22Rv1 (cell line): ENCODE measurements around the gene C20orf173.
A peak's percentile ranks its signal among the peaks of the same experiment; 100 is the strongest.

Source experiments
- ZFX ChIP-seq: fragments of 450-650 bp; IDR thresholded peaks from 2 replicates; pipeline ENCODE4 v1.6.1; 2017; ENCODE audit warnings: antibody characterized with exemption, borderline replicate concordance
- TF ChIP-seq, protein P1 (sequence below): fragments of 450-650 bp; IDR thresholded peaks from 2 replicates; pipeline ENCODE4 v1.5.1; 2017; ENCODE audit warnings: mild to moderate bottlenecking

DNA sequence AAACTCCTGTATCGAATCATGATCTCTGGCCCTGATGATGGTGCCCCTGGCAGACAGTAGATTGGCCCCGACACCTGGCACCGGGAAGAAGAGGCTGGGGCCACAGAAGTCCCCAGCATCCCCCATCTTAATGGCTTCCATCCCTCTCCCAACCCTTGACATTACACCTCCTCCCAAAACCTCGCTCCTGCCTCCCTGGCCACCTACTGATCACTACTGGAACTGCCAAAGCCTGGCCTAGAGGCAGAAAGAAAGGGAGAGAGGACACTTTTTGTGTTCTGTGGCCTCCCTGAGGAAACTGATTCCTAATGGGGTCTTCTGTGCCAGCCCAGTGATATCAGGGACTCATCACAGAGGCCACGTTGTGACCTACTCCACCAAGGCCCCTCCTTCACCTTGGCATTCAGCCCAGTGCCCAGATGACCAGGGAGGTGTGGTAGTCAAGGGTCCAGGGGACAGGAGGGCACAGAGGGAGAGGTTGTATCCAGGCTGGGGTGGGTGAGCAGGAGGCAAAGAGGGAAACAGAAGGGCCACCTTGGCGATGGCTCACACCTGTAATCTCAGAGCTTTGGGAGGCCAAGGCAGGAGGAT lies 6.1 kb downstream of the C20orf173 start:
- TF ChIP-seq, protein P1, sequence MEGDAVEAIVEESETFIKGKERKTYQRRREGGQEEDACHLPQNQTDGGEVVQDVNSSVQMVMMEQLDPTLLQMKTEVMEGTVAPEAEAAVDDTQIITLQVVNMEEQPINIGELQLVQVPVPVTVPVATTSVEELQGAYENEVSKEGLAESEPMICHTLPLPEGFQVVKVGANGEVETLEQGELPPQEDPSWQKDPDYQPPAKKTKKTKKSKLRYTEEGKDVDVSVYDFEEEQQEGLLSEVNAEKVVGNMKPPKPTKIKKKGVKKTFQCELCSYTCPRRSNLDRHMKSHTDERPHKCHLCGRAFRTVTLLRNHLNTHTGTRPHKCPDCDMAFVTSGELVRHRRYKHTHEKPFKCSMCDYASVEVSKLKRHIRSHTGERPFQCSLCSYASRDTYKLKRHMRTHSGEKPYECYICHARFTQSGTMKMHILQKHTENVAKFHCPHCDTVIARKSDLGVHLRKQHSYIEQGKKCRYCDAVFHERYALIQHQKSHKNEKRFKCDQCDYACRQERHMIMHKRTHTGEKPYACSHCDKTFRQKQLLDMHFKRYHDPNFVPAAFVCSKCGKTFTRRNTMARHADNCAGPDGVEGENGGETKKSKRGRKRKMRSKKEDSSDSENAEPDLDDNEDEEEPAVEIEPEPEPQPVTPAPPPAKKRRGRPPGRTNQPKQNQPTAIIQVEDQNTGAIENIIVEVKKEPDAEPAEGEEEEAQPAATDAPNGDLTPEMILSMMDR: peak; percentile 70
- TF ChIP-seq ZFX: no peak
